AG09309 (cell line): ENCODE data around the gene SDK1.

Experiments
- DNase-seq: peaks from one replicate; pipeline ENCODE4 v3.0.0-alpha.2; 2010; ENCODE audit warnings: low read depth
- H3K4me3 ChIP-seq: 2 replicates; pipeline ENCODE4 v1.5.1; 2011; ENCODE audit warnings: mild to moderate bottlenecking, low read depth, low read length, moderate library complexity; ENCODE audit not compliant: control insufficient read depth
- CTCF ChIP-seq: IDR thresholded peaks from 2 replicates; pipeline ENCODE4 v1.5.1; 2011; ENCODE audit warnings: mild to moderate bottlenecking, low read depth, low read length, inconsistent platforms; ENCODE audit not compliant: insufficient read depth, control insufficient read depth; ENCODE audit errors: missing control alignments

The SDK1 gene

GRCh38 chr7:3971323-3971722 is 670.3 kb downstream of the SDK1 start:
- no peak overlapping the region for H3K4me3 ChIP-seq
- no peak for DNase-seq
- TF ChIP-seq CTCF, result no peak

- no peak for TF ChIP-seq CTCF
- H3K4me3 ChIP-seq, result no peak overlapping the region
- no peak for DNase-seq
These were observed 672.2 kb downstream of the SDK1 start for GRCh38 chr7:3973264-3973663.

- no peak for TF ChIP-seq CTCF
- no peak for DNase-seq
- no peak overlapping the region for H3K4me3 ChIP-seq
These were observed 673.3 kb downstream of the SDK1 start for GRCh38 chr7:3974329-3974728.

GRCh38 chr7:3975371-3975770 is 674.3 kb downstream of the SDK1 start:
- no peak for TF ChIP-seq CTCF
- DNase-seq, result no peak
- no peak overlapping the region for H3K4me3 ChIP-seq

- no peak overlapping the region for H3K4me3 ChIP-seq
- no peak for DNase-seq
- TF ChIP-seq CTCF, result no peak
These were observed 676.3 kb downstream of the SDK1 start for GRCh38 chr7:3977391-3977790.

- no peak for DNase-seq
- TF ChIP-seq CTCF, result no peak
- H3K4me3 ChIP-seq, result no peak overlapping the region
These were observed 677.8 kb downstream of the SDK1 start for GRCh38 chr7:3978839-3979238.
